ENCODE results near the gene ARID3A. TPM values are rescaled to one million over a fixed set of nuclear protein-coding genes. Genes with fewer than 3 reads are reported as not detected.

ARID3A gene
- total and polyA plus RNA-seq, 2 of the 8 experiments (the other 6 are each of a cell fraction or from before 2014, with no cell fraction given), result 40.5 to 77.4 TPM

DNA sequence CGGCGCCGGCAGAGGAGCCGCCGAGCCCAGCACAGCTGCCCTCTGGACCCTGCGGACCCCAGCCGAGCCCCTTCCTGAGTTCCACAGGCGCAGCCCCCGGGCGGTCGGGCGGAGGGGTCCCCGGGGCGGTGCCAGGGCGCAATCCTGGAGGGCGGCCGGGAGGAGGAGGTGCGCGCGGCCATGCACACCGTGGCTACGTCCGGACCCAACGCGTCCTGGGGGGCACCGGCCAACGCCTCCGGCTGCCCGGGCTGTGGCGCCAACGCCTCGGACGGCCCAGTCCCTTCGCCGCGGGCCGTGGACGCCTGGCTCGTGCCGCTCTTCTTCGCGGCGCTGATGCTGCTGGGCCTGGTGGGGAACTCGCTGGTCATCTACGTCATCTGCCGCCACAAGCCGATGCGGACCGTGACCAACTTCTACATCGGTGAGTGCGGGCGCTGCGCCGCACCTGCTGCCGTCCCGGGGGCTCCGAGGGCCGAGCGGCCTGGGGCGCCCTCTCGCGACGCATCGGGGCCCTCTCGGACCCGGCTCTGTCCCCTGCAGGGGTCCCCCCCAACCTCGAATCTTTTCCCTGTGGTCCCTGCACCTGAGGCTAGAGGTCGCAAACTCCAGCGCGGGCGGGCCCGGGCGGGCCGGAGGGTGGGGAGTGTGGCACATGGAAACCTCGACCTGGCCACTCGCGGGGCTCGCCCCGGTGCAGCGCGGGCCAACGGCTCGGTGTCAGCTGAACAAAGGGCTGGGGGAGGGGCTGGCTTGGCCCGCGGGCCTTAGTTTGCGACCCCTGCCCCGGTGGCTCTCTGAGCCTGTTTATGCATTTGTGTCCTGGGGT lies 8.3 kb upstream of the ARID3A start, which contains the start of gene KISS1R (continued):
- TF ChIP-seq NANOG (IDR thresholded peaks at IDR 0.05; ENCODE audit: insufficient read depth, low read depth, low read length, poor library complexity, severe bottlenecking) (no peak), BACH1 (IDR thresholded peaks at IDR 0.05; ENCODE audit: low read length) (no peak; the same call in 1 of the 2 replicates), SUZ12 (IDR thresholded peaks at IDR 0.05; ENCODE audit: low read length) (peak; percentile 45; the same call in 1 of the 2 replicates), SP1 (IDR thresholded peaks at IDR 0.05; ENCODE audit: low read depth, low read length) (no peak)
- TF ChIP-seq, protein P1, sequence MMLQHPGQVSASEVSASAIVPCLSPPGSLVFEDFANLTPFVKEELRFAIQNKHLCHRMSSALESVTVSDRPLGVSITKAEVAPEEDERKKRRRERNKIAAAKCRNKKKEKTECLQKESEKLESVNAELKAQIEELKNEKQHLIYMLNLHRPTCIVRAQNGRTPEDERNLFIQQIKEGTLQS (IDR thresholded peaks at IDR 0.05; ENCODE audit: insufficient read depth, low read depth, low read length), result no peak
